Renal cortical epithelial cell (primary cell): ENCODE results near the gene ATRN. TPM values are rescaled to one million over a fixed set of nuclear protein-coding genes. Genes with fewer than 3 reads are reported as not detected.

ENCODE experiments used
- DNase-seq: peaks from one replicate; pipeline ENCODE4 v3.0.0-alpha.2; 2011; ENCODE audit warnings: low read depth
- total RNA-seq: library from RNA; depleted of rRNA; stranded (reverse); fragments of >200 nt; gene quantifications from 2 replicates; pipeline ENCODE4 v1.2.3, GENCODE V29; 2014

Gene ATRN
- total RNA-seq, 1 donor from 2014 or later = 66.1 TPM

DNA sequence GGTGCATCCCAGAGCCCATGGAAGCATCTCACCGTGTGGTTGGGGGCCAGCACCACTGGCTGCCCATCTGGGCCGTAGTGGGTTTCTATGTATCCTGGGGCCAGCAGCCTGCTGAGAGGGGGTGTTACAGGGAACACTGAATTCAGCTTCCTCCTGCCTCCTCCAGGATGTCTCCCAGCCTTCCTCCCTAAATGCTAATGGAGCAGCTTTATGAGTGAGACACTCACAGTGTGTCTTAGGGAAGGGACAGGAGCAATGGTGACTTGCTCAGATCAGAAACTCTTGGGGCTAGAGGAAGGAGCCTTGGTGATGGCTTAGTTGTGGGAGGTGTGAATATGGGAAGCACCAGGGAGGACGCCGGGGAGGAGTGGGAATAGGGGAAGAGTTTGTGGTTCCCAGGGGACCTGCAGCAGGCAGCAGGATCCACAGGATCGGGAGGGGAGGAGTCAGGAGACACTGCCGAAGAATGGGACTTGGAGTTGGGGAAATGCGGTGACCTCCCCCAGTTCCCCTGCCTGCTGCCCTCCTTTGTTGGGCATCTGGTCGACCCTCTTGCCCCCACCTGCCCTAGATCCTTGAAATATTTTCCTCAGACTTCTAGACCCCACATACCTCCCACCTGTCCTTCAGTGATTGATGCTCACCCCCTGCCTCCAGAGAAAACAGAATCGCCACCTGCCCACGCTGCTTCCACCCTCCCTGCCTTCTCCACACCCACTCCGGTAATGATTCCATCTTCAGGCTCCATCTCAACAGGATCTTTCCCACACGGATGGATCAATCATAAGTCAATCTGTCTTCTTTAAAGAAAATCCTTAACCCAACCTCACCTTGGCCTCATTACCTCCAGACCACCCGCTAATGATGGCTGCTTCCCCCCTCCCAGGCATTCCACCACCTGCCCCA lies 204.4 kb downstream of the ATRN start:
- DNase-seq = no peak

DNA sequence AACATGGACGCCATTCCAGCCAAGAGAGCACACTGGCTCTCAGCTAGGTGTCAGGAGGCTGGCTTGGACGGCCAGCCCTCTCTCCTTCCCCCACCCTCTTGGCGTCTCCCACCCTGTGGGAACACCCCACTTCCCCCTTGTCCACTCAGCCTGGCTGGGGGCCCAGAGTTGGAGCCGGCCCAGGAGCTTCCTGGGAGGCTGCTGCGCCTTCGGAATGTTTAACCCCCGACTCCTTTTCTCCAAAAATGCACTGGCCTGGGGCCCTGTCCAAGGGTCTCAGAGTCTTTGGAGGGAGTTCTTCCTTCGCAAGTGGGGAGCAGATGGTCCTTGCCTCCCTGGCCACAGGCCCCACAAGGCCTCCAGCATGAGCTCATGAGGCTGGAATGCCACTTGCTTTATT lies 206.9 kb downstream of the ATRN start:
- no peak for DNase-seq

DNA sequence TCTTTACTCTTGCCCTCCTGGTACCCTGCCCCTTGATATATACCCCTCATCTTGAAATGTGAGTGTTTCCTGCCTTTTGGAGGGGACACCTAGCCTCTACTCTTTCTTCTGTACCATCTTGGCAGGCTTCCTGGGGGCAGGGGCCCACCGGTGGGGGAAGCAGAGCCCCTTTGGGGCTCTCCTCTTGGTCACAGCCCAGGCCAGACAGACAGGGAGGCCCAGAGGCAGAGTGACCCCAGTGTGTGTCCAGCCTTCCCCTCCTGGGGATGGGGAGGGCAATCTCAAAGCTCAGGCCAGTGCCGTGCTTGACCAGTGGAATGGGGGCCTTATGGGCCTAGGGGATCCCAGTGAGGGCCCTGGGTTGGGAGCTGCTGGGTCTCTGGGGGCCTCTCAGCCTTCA lies 207.4 kb downstream of the ATRN start:
- no peak for DNase-seq

DNA sequence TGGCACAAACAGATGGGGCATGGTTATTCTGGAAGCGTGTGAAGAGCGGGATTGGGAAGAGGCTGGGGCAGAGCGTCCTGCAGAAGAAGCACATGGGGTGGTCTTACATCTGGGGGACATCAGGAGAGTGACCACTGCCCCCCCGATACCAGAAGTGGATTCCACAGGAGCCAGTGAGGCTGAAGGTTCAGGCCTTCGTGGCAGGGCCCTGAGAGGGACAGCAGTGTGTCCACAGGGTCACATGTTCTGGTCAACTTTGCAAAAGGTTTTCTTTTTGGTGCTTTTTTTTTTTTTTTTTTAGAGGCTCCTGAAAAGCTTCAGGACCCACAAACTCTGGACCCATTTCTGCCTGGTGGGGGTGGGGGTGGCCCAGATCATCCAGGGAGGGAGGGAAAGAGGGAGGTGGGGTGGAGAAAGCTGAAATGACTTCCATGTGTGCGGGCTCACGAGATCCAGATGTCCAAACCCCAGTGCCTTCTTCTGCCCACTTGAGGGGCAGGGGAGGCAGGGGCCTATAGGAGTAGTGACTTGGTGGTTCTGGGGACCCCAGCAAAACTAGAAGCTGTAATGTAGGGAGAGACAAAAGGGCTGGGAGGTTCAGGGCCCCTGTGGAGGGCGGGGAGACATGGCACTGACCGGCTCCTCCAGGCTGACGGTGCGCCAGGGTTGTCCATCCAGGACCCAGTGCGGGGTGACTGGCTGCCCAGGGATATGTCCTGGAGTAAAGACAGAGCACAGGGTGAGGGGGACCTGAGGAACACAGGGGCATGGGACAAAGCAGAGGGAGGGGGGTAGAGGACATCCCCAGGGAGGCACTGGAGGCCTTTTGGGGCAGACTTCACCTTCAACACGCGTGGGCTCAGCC lies 208.3 kb downstream of the ATRN start:
- DNase-seq = no peak

DNA sequence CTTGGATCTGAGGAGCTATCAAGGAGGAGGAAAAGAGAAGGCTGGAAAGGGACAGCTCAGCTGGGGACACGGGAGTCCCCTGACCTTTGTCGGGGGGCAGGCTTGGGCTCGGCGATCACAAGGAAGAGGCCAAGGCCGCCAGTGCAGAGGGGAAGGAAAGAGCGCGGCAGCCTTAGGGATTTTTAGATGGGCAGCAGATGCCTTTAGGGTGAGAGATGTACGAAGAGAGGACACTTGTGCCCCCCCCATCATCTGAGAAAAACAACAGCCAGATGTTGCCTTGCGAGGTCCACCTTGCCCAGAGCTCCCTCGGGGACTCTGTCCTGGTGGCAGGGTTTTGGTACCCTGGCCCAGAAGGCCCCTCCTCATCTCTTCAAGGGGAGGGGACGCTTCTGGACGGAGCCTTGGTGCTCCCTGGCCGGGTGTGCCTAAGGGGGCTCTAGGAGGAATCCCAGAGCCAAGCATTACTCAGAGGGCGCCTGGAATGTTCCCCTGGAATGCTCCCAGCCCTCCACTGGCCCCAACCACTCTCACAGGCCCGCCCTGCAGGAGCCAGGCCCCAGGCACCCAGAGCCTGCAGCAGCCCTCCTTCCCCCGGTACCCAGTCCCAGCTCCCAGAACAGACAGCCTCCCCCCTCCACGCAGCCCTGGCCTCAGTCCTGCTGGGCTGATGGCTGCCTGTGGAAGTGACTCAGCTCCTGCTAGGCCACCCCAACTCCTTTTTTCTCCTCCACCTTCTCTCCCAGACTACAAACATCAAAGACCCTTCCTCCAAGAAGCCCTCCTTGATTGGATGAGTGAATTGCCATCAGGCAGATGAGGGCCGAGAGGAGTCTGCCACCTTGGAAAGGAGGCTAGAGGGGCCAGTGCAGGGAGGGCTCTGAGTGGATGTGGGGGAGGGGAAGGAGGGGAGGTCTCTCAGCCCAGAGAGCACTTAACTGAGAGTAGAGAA lies 209.2 kb downstream of the ATRN start:
- DNase-seq = no peak

DNA sequence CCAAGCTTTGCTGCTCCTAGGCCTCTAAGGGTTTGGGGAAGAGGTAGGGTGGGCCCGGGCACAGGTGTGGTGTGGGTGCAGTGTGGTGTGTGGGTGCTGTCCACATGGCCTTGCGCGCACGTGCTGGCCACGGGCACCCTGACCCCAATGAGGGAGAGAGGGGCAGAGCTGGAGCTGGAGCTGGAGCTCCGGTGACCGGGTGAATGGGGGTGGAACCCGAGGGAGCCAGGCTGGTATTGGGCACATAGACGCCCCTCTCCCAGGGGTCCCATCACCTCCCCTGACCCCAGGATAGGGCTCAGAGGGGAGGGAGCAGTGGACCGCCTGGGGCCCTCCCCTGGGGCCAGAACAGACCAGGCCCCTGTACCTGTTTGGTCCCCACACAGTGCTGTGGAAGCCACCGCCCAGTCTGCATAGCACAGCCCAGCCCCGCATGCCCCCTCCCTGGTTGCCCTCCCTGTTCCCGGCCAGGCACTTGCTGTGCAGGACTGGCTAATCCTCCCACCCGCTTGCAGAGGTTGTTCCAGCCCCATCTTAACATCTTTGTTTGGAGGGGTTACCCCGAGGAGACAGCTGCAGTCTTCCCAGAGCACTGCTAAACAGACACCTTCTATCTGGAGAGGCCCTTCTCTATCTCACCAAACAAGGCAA lies 210.0 kb downstream of the ATRN start:
- DNase-seq = no peak

DNA sequence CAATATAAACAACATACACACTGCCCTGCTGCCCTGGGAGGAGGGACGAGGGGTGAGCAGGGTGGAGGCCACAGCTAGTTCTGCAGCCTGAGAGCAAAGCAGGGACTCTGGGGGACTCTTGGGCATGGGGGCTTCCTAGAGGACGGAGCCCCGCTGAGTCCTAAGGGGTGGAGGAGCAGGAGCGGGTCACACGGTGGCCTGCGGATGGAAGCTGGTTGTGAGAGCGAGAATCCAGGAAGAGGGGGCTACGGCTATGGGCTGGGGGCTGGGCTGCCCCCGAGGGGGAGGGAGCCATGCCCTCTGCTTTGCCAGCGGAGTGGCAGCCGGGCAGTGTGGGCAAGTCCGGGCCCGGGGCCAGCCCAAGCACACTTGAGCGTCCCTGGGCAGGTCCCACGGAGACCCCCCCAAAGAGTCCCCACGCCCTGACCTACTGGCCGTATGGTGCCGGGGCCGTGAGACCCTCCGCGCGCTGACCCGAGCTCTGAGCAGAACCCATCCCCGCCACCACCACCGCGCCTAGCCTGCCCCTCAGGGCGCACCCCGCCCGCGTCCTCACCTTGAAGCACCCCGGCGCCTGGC lies 210.6 kb downstream of the ATRN start:
- no peak for DNase-seq

DNA sequence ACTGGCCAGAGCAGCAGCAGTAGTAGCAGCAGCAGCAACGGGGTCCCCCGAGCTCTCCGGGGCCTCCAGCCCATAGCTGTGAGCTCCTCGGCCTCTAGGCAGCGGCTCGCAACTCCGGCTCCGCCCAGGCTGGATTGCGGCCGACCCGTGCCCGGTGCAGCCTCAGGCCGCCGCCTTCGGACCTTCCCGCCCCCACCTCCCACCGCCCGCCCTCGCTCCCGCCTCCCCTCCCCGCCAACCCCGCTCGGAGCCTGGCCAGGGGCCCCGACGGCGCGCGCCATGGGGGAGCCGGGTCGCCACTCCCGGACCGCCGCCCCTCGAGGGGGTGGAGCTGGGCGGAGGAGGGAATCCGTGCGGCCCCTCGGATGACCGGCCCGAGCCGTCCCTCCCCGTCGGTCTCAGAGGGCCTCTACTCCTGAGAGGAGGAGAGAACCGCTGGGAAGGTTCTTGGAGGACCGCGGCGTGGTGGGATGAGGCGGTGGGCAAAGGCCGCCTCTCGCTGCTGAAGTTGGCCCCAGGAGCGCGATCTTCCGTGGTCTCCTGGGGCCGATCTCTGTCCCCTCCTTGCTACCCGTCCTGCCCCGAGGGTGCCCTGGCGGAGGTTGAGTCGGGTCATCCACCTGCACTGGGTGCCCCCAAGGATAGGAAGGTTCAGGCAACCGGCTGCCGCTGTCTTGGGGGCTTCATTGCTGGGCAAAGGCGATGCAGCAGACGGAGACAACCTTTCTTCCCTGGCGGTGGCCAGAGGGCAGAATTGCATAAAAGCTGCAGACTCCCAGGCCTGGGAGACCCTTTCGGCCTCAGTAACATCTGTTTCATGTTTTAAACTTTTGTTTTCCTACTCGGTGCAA lies 211.3 kb downstream of the ATRN start, which contains the start of gene ADAM33:
Gene ADAM33 (minus strand): TSS at position 80 of the 851 bp plus-strand sequence. CDS start 6 bp downstream, at position 74.
- DNase-seq = no peak

DNA sequence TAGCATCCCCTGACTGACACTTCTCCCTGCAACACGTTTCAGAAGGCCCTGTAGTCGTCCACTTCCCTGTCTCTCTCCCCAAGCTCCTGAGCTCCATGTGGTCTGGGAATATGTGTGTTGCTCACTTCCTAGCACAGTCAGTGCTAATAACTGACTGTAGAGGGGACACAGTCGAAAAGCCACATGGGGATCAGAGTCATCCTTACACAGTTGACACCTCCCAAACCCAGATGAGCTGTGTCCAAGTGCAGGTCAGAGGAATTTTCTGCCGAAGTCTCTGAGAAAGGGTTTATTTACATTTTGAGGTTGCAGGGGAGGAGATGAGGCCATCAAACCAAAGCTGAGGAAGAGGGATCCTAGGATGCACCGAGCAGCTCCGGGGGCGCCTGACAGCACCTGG lies 214.5 kb downstream of the ATRN start:
- DNase-seq = no peak

DNA sequence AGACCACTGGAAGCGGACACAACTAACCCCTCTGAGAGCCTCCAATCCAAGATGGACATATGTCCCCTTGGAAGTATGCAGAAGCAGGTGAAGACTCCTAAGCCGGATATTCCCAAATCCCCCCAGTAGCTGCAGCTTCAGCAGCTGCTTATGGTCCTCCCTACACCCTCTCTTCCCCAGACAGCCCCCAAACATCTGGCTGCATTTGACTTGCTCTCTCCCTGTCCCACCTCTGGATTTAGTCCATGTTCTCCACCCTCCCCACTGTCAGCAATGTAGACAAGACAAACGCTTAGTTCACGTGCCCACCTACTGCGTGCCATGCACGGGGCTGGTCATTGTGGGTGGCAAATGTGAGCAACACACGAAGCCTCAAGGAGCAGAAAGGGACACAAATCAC lies 215.6 kb downstream of the ATRN start:
- no peak for DNase-seq

DNA sequence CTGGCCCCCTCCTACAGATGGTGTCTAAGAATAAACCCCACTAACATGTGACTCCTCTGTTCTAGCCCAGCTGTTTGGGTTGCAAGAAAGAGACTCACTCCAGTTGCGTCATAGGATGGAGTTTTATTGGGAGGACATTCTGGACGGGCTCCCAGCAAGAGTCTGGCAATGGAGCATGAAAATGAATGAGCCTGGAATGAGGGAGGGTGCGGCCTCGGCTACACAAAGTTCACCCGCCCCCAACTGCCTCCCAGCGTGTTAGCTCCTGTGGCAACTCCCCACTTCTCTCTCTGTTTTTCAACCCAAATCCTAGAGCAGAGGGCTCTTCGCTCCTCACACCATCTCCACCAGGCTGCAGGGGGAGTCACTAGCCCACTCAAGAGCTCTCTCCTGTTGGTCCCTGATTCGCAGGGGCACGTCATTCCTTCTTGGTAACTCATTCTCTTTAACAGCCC lies 216.1 kb downstream of the ATRN start:
- peak; percentile 84 for DNase-seq

DNA sequence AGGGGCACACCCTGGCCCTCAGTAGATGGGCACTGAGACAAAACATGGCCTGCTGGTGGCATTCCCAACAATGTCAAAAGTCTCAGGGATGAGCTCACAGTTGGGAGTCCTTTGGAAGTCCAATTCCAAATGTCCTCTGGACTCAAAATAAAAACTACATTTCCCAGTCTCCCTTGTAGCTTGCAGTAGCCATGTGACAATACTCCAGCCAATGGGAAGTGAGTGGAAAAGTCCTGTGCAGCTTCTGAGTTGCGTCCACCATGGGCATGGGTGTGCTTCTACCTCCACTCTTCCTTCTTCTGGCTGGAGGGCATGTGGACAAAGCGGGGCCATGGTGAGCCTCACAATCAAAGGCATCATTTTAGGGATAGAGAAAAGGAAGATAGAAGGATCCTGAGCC lies 216.8 kb downstream of the ATRN start:
- peak; percentile 54 for DNase-seq

DNA sequence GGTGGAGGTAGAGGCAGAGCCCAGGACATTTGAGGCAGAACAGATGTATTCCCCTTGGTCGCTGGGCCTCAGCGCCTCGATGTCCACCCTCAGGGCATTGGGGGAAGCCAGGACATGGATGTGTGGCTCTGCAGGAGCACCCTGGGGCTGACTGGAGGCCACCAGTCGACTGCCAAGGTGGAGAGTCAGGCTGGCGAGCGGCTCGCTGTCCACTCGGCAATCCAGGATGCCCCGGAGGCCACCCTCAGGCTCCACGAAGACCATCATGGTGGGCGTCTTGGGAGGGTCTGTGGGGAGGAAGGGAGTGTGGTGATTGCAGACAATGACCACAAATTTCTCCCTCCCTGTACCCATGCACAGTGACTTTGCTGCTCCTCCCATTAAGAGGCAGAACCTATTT lies 219.2 kb downstream of the ATRN start:
- DNase-seq = no peak

DNA sequence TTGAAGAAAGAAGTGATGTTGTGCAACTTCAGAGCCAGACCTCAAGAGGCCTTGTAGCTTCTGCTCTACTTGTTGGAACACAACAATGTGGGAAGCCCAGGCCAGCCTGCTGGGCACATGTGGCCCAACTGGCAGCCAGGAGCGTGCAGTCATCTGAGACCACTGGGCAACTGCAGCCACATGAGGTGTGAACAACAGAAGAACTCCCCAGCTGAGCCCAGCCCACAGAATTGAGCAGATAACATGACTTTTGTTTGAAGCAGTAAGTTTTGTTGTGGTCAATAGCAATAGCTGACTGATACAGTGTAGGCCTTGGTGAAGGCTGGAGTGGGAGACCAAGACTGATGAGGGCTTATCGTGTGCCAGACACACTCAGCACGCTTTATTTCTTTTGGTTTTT lies 219.6 kb downstream of the ATRN start:
- no peak for DNase-seq

DNA sequence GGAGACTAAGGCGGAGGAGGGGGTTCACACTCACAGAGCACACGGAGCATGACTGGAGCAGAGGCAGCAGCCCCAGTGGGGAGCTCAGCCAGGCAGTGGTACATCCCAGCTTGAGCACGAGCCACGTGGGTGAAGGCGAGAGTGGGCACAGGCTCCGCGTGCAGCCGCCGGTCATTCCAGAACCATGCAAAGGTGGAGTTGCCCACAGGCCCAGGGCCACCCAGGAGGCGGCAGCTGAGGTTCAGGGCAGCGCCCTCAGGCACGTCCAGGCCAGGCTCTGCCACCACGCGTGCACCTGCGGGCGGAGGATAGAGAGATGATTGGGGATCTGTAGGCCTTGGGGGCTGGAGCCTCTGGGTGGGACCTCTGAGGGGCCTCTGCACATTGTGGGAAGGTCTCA lies 220.5 kb downstream of the ATRN start:
- DNase-seq = no peak

DNA sequence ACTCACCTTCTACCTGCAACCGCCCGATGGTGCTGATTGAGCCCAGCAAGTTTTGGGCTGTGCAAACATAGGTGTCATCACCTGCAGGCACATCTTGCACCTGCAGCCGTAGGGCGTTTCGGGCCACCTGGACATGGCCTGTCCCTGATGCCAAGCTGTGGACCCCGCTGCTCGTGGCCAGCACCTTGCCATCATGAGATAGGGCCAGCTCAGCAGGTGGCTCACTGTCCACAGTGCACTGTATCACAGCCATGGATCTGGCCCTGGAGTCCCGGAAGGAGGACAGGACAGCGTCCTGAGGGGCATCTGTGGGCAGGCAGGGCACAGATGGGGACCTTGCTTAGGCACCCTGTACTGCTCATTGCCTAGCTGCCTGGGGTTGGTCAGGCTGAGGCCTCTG lies 221.1 kb downstream of the ATRN start:
- DNase-seq = no peak

DNA sequence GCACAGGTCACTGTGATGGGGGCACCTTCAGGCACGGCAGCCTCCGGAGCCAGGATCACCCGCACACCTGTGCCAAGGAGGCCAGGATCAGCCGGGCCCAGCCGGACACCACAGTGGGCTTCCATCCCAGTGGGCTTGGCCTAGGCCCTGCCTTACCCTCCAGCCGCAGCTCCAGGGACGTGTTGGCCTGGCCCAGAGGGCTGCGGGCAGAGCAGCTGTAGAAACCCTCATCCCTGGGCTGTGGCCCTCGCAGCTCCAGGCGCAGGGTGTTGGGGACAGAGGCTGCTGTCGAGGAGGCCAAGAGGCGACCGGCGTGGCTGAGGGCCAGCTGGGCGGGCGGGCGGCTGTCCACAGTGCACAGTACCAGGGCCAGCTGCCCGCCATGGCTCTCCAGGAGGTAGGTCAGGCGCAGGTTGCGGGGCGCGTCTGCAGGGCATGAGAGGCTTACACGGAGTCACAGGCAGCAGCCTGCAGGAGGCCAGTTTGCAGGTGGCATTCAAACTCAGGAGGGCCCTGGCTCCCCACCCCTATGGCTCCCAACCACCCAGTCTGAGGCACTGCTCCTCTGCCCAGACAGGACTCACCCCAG lies 222.0 kb downstream of the ATRN start:
- DNase-seq = no peak

DNA sequence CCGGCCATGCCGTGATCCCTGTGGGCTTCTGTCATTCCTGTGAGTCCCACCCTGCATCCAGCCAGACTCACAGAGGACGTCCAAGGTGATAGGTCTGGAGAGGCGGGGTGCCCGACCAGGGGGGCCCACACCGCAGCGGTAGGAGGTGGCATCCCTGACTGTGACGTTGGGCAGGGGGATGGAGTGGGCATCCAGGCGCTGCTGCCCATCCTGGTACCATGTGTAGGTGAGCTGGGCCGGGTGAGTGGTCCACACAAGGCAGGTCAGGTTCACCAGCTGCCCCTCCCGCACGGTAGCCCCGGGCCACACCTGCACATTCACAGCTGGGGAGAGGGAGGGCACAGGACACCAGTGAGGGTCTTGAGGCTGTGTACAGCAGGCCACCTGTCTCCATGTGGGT lies 222.6 kb downstream of the ATRN start:
- DNase-seq = no peak

DNA sequence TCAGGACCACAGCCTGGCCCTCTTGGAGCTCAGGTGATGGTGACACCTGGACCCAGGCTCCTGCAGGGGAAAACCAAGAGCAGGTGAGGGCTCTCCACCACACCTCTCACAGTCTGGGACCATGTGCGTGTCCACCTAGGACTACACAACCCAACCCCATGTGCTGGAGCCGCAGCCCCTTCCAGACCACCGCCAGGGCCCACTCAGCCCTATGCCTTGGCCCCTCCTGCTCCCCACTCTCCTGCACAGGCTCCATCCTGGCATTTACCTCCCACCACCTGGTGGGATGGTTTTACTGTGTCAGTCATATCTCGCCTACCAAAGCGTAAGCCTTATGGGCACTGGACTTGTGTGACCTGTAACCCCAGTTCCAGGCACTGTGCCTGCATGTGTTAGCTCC lies 224.0 kb downstream of the ATRN start:
- no peak for DNase-seq
